Body of pancreas (tissue), 4 donors: ENCODE results near the gene MUC16. TPM values are rescaled to one million over a fixed set of nuclear protein-coding genes. Genes with fewer than 3 reads are reported as not detected.

Experiments used
- ATAC-seq: fragments of 150-250 bp; one replicate; pipeline ENCODE4 v1.9.1; 2016
- DNase-seq, 4 donors: peaks; one replicate each; pipeline ENCODE4 v3.0.0-alpha.2; 2019
- H3K27ac ChIP-seq, 4 donors: fragments of 200-600 bp; sonication (generic); 1 replicate in 3 of 4; 2 replicates in 1 of 4; pipeline versions ENCODE4 v1.5.1 to v1.6.1; 2016 to 2019; ENCODE audit warnings: mild to moderate bottlenecking in 1 of 4, mixed read lengths in 1 of 4, moderate library complexity in 1 of 4
- H3K27me3 ChIP-seq, 2 donors: fragments of 200-600 bp; sonication (generic); one replicate each; pipeline ENCODE4 v1.6.0; 2016; ENCODE audit warnings: mild to moderate bottlenecking in 1 of 2
- H3K36me3 ChIP-seq, 2 donors: fragments of 200-600 bp; sonication (generic); replicated peaks in 1 of 2; 2 replicates each; pipeline ENCODE4 v1.5.1; 2016; ENCODE audit warnings: low read depth in 2 of 2; ENCODE audit not compliant: insufficient read depth in 1 of 2
- H3K4me1 ChIP-seq: fragments of 200-600 bp; sonication (generic); one replicate; pipeline ENCODE4 v1.6.0; 2016
- H3K4me3 ChIP-seq, 2 donors: fragments of 200-600 bp; sonication (generic); 1 replicate in 1 of 2; 2 replicates in 1 of 2; pipeline ENCODE4 v1.5.1; 2016 to 2019
- H3K9me3 ChIP-seq, 3 donors: fragments of 200-600 bp; sonication (generic); 1 replicate in 2 of 3; 2 replicates in 1 of 3; pipeline ENCODE4 v1.5.1; 2016
- CTCF ChIP-seq, 7 experiments: fragments of 450-650 bp in 4 of 7; fragments of 200-600 bp in 3 of 7; sonication (generic) in 3 of 7; IDR thresholded peaks; one replicate each; pipeline ENCODE4 v1.5.1; 2016 to 2019; ENCODE audit warnings: antibody characterized with exemption in 7 of 7
- POLR2A ChIP-seq, 3 donors: fragments of 450-650 bp; IDR thresholded peaks; one replicate each; pipeline ENCODE4 v1.6.1; 2016; ENCODE audit warnings: antibody characterized with exemption in 3 of 3, mild to moderate bottlenecking in 2 of 3
- WGBS, 2 donors: methylation state at CpG; one replicate each; pipeline ENCODE4 v1.1.5; 2017; 5-methylcytosine and 5-hydroxymethylcytosine counted together
- intact Hi-C: fragments of 100-400 bp; cut with DNase I; formaldehyde crosslinking; loops from one replicate; pipeline ENCODE4 v1.15.1; 2023
- total RNA-seq, 2 donors: library from RNA; depleted of rRNA; stranded (reverse); fragments of >200 nt; gene quantifications; one replicate each; pipeline ENCODE4 v1.1.0, GENCODE V29; 2016

The MUC16 gene
- total RNA-seq, 2 donors from 2014 or later: 0.52 to 0.66 TPM

- DNase-seq (no peak), ATAC-seq (no peak)
- no peak for TF ChIP-seq CTCF (IDR thresholded peaks at IDR 0.05)
- no peak for TF ChIP-seq POLR2A (IDR thresholded peaks at IDR 0.05)
- Histone ChIP-seq H3K27ac (no peak overlapping the region), H3K9me3 (no peaks in the 10 kb centered on the region), H3K4me3 (no peak overlapping the region), H3K4me1 (no peaks in the 10 kb centered on the region), H3K27me3 (no peaks in the 10 kb centered on the region), H3K36me3 (no peaks in the 10 kb centered on the region)
- intact Hi-C loops: no loop called here
- 52 to 71% methylated on average over 7 to 12 of the region's 12 CpGs for WGBS, 2 donors
Observed at GRCh38 chr19:9010693-9011092, 484 bp upstream of the MUC16 start.

- WGBS, 2 donors: 41 to 48% methylated on average over 10 of the region's 10 CpGs
Observed at GRCh38 chr19:9009431-9009830, 778 bp downstream of the MUC16 start.

GRCh38 chr19:9008667-9009066, 1.5 kb downstream of the MUC16 start:
- Histone ChIP-seq H3K36me3 (no peaks in the 10 kb centered on the region), H3K27ac (no peak overlapping the region), H3K9me3 (no peaks in the 10 kb centered on the region), H3K27me3 (no peaks in the 10 kb centered on the region), H3K4me1 (no peaks in the 10 kb centered on the region), H3K4me3 (no peak overlapping the region)
- ATAC-seq (no peak), DNase-seq (no peak)
- intact Hi-C loops: no loop called here
- TF ChIP-seq CTCF (IDR thresholded peaks at IDR 0.05): no peak
- no peak for TF ChIP-seq POLR2A (IDR thresholded peaks at IDR 0.05)
- WGBS, 2 donors: 0 to 23% methylated on average over 1 to 7 of the region's 10 CpGs

More at GRCh38 chr19:9009431-9009830, 778 bp downstream of the MUC16 start:
- TF ChIP-seq CTCF (IDR thresholded peaks at IDR 0.05) (no peak), POLR2A (IDR thresholded peaks at IDR 0.05) (no peak)
- no peak for ATAC-seq
- intact Hi-C loops: no loop called here
- Histone ChIP-seq H3K9me3 (no peaks in the 10 kb centered on the region), H3K36me3 (no peaks in the 10 kb centered on the region), H3K4me1 (no peaks in the 10 kb centered on the region), H3K27ac (no peak overlapping the region), H3K4me3 (no peak overlapping the region), H3K27me3 (no peaks in the 10 kb centered on the region)
- no peak for DNase-seq

GRCh38 chr19:9000933-9001332, 9.3 kb downstream of the MUC16 start:
- Histone ChIP-seq H3K27me3 (no peaks in the 10 kb centered on the region), H3K27ac (no peak overlapping the region), H3K4me3 (no peak overlapping the region), H3K9me3 (no peaks in the 10 kb centered on the region), H3K36me3 (no peaks in the 10 kb centered on the region), H3K4me1 (no peaks in the 10 kb centered on the region)
- TF ChIP-seq CTCF (IDR thresholded peaks at IDR 0.05): no peak
- no peak for TF ChIP-seq POLR2A (IDR thresholded peaks at IDR 0.05)
- intact Hi-C loops: no loop called here
- 69 to 71% methylated on average over 5 of the region's 5 CpGs for WGBS, 2 donors
- DNase-seq (no peak), ATAC-seq (no peak)

GRCh38 chr19:8988204-8988603, 22.0 kb downstream of the MUC16 start:
- intact Hi-C loops: no loop called here
- 64 to 67% methylated on average over 10 of the region's 10 CpGs for WGBS, 2 donors
- Histone ChIP-seq H3K36me3 (no peaks in the 10 kb centered on the region), H3K9me3 (no peaks in the 10 kb centered on the region), H3K4me1 (no peaks in the 10 kb centered on the region), H3K4me3 (no peak overlapping the region), H3K27me3 (no peaks in the 10 kb centered on the region), H3K27ac (no peak overlapping the region)
- ATAC-seq (no peak), DNase-seq (no peak)
- no peak for TF ChIP-seq POLR2A (IDR thresholded peaks at IDR 0.05)
- no peak for TF ChIP-seq CTCF (IDR thresholded peaks at IDR 0.05)
